HEK293 (cell line): Measurements from ENCODE around the gene PACSIN3.

ENCODE experiments used
- CTCF ChIA-PET: fragments of 350-600 bp; formaldehyde crosslinking; extraction: SDS; loops from one replicate; lab custom pipeline; 2021; ENCODE audit warnings: antibody characterized with exemption; lab: Yijun Ruan, JAX
- POLR2A ChIA-PET: fragments of 300-600 bp; formaldehyde crosslinking; extraction: SDS; loops from one replicate; lab custom pipeline; 2020; ENCODE audit warnings: antibody characterized with exemption, inconsistent platforms; lab: Yijun Ruan, JAX
- H3K27ac ChIP-seq: fragments of 200-500 bp; sonication (Bioruptor generic); 2 replicates; pipeline ENCODE4 v1.5.1; 2014; ENCODE audit warnings: low read depth, low read length, control low read depth, inconsistent platforms; ENCODE audit errors: extremely low read depth
- H3K36me3 ChIP-seq, 2 experiments: fragments of 200-500 bp in 1 of 2; sonication (Bioruptor generic) in 1 of 2; 1 replicate in 1 of 2; 2 replicates in 1 of 2; pipeline ENCODE4 v1.5.1; 2014 to 2017; ENCODE audit warnings: inconsistent platforms in 2 of 2, low read length in 2 of 2; ENCODE audit not compliant: control insufficient read depth in 2 of 2, insufficient read depth in 1 of 2
- H3K4me1 ChIP-seq: fragments of 200-500 bp; sonication (Bioruptor generic); 2 replicates; pipeline ENCODE4 v1.5.1; 2014; ENCODE audit warnings: mild to moderate bottlenecking, low read length, inconsistent platforms; ENCODE audit not compliant: control insufficient read depth, insufficient read depth
- H3K4me3 ChIP-seq: 2 replicates; pipeline ENCODE4 v1.5.1; 2011; ENCODE audit warnings: low read depth, mild to moderate bottlenecking, control low read depth, low read length, moderate library complexity
- H3K9me3 ChIP-seq: fragments of 200-500 bp; sonication (Bioruptor generic); 2 replicates; pipeline ENCODE4 v1.5.1; 2014; ENCODE audit warnings: low read depth, low read length, inconsistent platforms; ENCODE audit not compliant: control insufficient read depth, insufficient read depth
- ATF2 ChIP-seq: fragments of 450-650 bp; formaldehyde crosslinking; IDR thresholded peaks from 2 replicates; pipeline ENCODE4 v1.5.1; 2016; ENCODE audit warnings: missing biosample characterization, missing genetic modification characterization, low read depth
- CTCF ChIP-seq: fragments of 450-650 bp; formaldehyde crosslinking; IDR thresholded peaks from 2 replicates; pipeline ENCODE4 v1.5.1; 2016; ENCODE audit warnings: missing biosample characterization, missing genetic modification characterization
- GLIS1 ChIP-seq: fragments of 450-650 bp; formaldehyde crosslinking; IDR thresholded peaks from 2 replicates; pipeline ENCODE4 v1.5.1; 2016; ENCODE audit warnings: missing biosample characterization, missing genetic modification characterization
- HOXD13 ChIP-seq: sonication (generic); formaldehyde crosslinking; IDR thresholded peaks from 2 replicates; pipeline ENCODE4 v1.8.0; 2022; ENCODE audit warnings: missing genetic modification reagents, borderline replicate concordance
- MEIS1 ChIP-seq: sonication (generic); formaldehyde crosslinking; IDR thresholded peaks from 2 replicates; pipeline ENCODE4 v1.8.1; 2022; ENCODE audit warnings: missing genetic modification reagents, mild to moderate bottlenecking, borderline replicate concordance
- PRDM4 ChIP-seq: fragments of 450-650 bp; formaldehyde crosslinking; IDR thresholded peaks from 2 replicates; pipeline ENCODE4 v1.5.1; 2017; ENCODE audit warnings: missing biosample characterization, missing genetic modification characterization
- YY2 ChIP-seq: fragments of 450-650 bp; formaldehyde crosslinking; IDR thresholded peaks from 2 replicates; pipeline ENCODE4 v1.5.1; 2016; ENCODE audit warnings: missing biosample characterization, missing genetic modification characterization
- ZBTB17 ChIP-seq: fragments of 450-650 bp; formaldehyde crosslinking; IDR thresholded peaks from 2 replicates; pipeline ENCODE4 v1.5.1; 2016; ENCODE audit warnings: missing biosample characterization, missing genetic modification characterization
- ZFP3 ChIP-seq: fragments of 450-650 bp; formaldehyde crosslinking; IDR thresholded peaks from 2 replicates; pipeline ENCODE4 v1.5.1; 2016; ENCODE audit warnings: low read depth, missing biosample characterization, missing genetic modification characterization
- ZNF157 ChIP-seq: fragments of 450-650 bp; formaldehyde crosslinking; IDR thresholded peaks from 2 replicates; pipeline ENCODE4 v1.5.1; 2016; ENCODE audit warnings: missing biosample characterization, missing genetic modification characterization
- ZNF37A ChIP-seq: fragments of 450-650 bp; IDR thresholded peaks from 2 replicates; pipeline ENCODE4 v1.5.1; 2018; ENCODE audit warnings: missing biosample characterization, missing genetic modification characterization
- ZNF555 ChIP-seq: fragments of 450-650 bp; formaldehyde crosslinking; conservative IDR thresholded peaks from 2 replicates; pipeline ENCODE4 v1.5.1; 2017; ENCODE audit warnings: missing biosample characterization, mild to moderate bottlenecking, missing genetic modification characterization, inconsistent platforms
- ZNF600 ChIP-seq: fragments of 450-650 bp; formaldehyde crosslinking; IDR thresholded peaks from 2 replicates; pipeline ENCODE4 v1.5.1; 2016; ENCODE audit warnings: missing biosample characterization, missing genetic modification characterization
- ZNF629 ChIP-seq: fragments of 450-650 bp; formaldehyde crosslinking; IDR thresholded peaks from 2 replicates; pipeline ENCODE4 v1.5.1; 2017; ENCODE audit warnings: missing biosample characterization, missing genetic modification characterization
- ZNF660 ChIP-seq: fragments of 450-650 bp; IDR thresholded peaks from 2 replicates; pipeline ENCODE4 v1.5.1; 2018; ENCODE audit warnings: missing biosample characterization, mild to moderate bottlenecking, missing genetic modification characterization
- ZNF785 ChIP-seq: fragments of 450-650 bp; formaldehyde crosslinking; IDR thresholded peaks from 2 replicates; pipeline ENCODE4 v1.5.1; 2016; ENCODE audit warnings: missing biosample characterization, missing genetic modification characterization
- TF ChIP-seq, protein P1 (sequence below): fragments of 450-650 bp; formaldehyde crosslinking; IDR thresholded peaks from 2 replicates; pipeline ENCODE4 v1.5.1; 2017; ENCODE audit warnings: missing biosample characterization, missing genetic modification characterization
- TF ChIP-seq, protein P2 (sequence below): fragments of 450-650 bp; formaldehyde crosslinking; IDR thresholded peaks from 2 replicates; pipeline ENCODE4 v1.5.1; 2016; ENCODE audit warnings: missing biosample characterization, missing genetic modification characterization

Gene PACSIN3

DNA sequence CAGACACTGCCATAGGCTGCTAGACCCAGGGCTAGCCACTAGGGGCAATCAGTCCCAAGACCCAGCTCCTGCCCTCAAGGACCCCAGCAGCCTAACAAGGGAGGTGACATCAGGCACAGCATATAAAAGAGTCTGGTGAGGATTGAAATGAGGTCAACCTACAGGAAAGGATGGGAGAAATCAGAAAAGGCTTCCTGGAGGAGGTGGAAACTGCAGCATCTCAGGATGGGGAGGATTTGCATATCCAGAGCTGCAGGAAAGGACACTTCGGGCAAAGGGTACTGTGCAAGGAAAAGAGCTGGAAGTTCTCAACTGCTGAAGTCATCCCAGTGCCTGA is 6.6 kb downstream of the PACSIN3 start:
- ChIA-PET CTCF (interaction anchor here (0.5 to 4.0 kb wide), 16 partner anchors 9 to 245 kb away, joined by 3 to 19 read pairs (median 4); partner anchors contain the start of genes ACP2 and DDB2), POLR2A (interaction anchor here (0.7 to 4.4 kb wide), 7 partner anchors 36 to 96 kb away, joined by 3 to 45 read pairs (median 4); partner anchors contain the start of genes ACP2 and DDB2)
- Histone ChIP-seq H3K4me1 (no peaks in the 10 kb centered on the region), H3K9me3 (no peaks in the 10 kb centered on the region), H3K27ac (no peak overlapping the region), H3K4me3 (no peak overlapping the region), H3K36me3 (peaks cover 0 to 59% of the 10 kb centered on the region in 2 experiments; a peak in 2 of 3 replicates)
- TF ChIP-seq GLIS1 (tag by site-specific recombination) (peak; percentile 23; the same call in 1 of the 2 replicates), CTCF (tag by site-specific recombination) (peak; percentile 41; the same call in 1 of the 2 replicates), ZNF629 (tag by site-specific recombination) (peak; percentile 23; the same call in 1 of the 2 replicates), HOXD13 (CRISPR knock-in tag) (no peak), YY2 (tag by site-specific recombination) (no peak), ZNF660 (peak; percentile 62; the same call in 1 of the 2 replicates), ATF2 (tag by site-specific recombination) (peak; percentile 62)
- TF ChIP-seq, all 188 proteins: peak for 5

GRCh38 chr11:47178737-47179654 is 7.2 kb downstream of the PACSIN3 start:
- TF ChIP-seq ZNF785 (tag by site-specific recombination) (no peak), ZNF555 (tag by site-specific recombination) (no peak)
- Histone ChIP-seq H3K9me3 (no peaks in the 10 kb centered on the region), H3K27ac (no peak overlapping the region), H3K4me1 (no peaks in the 10 kb centered on the region), H3K36me3 (peaks cover 0 to 60% of the 10 kb centered on the region in 2 experiments; a peak in 2 of 3 replicates), H3K4me3 (no peak overlapping the region)
- POLR2A ChIA-PET: interaction anchor here (0.7 to 4.4 kb wide), 8 partner anchors 36 to 97 kb away, joined by 3 to 45 read pairs (median 4); partner anchors contain the start of genes ACP2 and DDB2
- CTCF ChIA-PET: interaction anchor here (0.5 to 4.0 kb wide), 22 partner anchors 9 to 246 kb away, joined by 3 to 25 read pairs (median 4); partner anchors contain the start of genes ACP2, DDB2 and NR1H3

- no peak overlapping the region for H3K4me3 ChIP-seq
- TF ChIP-seq, protein P1, sequence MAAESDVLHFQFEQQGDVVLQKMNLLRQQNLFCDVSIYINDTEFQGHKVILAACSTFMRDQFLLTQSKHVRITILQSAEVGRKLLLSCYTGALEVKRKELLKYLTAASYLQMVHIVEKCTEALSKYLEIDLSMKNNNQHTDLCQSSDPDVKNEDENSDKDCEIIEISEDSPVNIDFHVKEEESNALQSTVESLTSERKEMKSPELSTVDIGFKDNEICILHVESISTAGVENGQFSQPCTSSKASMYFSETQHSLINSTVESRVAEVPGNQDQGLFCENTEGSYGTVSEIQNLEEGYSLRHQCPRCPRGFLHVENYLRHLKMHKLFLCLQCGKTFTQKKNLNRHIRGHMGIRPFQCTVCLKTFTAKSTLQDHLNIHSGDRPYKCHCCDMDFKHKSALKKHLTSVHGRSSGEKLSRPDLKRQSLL (tag by site-specific recombination): no peak
- TF ChIP-seq, protein P2, sequence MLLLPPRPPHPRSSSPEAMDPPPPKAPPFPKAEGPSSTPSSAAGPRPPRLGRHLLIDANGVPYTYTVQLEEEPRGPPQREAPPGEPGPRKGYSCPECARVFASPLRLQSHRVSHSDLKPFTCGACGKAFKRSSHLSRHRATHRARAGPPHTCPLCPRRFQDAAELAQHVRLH (tag by site-specific recombination): no peak
- TF ChIP-seq ZNF157 (tag by site-specific recombination) (no peak), ZNF37A (no peak), ZBTB17 (tag by site-specific recombination) (no peak), PRDM4 (tag by site-specific recombination) (no peak), MEIS1 (no peak), ZNF600 (no peak), ZFP3 (tag by site-specific recombination) (no peak)
- H3K27ac ChIP-seq: no peak overlapping the region
- H3K9me3 ChIP-seq: no peaks in the 10 kb centered on the region
- ChIA-PET POLR2A (interaction anchor here (1.7 to 4.4 kb wide), 4 partner anchors 37 to 70 kb away, joined by 3 to 45 read pairs (median 6); partner anchors contain the start of genes ACP2 and DDB2), CTCF (interaction anchor here (0.5 to 4.0 kb wide), 13 partner anchors 10 to 179 kb away, joined by 3 to 25 read pairs (median 5); partner anchors contain the start of genes ACP2 and NR1H3)
- H3K4me1 ChIP-seq: no peaks in the 10 kb centered on the region
- peaks cover 0 to 62% of the 10 kb centered on the region in 2 experiments; a peak in 1 of 3 replicates for H3K36me3 ChIP-seq
Observed at GRCh38 chr11:47178316-47178715, 7.9 kb downstream of the PACSIN3 start.
